Thymus (tissue), 11 donors: ENCODE data around the gene COPA. TPM values are rescaled to one million over a fixed set of nuclear protein-coding genes. Genes with fewer than 3 reads are reported as not detected.

Experiments
- DNase-seq, 9 donors: peaks; one replicate each; pipeline ENCODE4 v3.0.0-alpha.2; 2013; ENCODE audit warnings: low spot score in 9 of 9, low read depth in 6 of 9, missing footprints in 1 of 9
- H3K27ac ChIP-seq, 2 donors: one replicate each; pipeline ENCODE4 v1.5.1; 2013; ENCODE audit warnings: control low read depth in 1 of 2, low read depth in 1 of 2, low read length in 1 of 2, mild to moderate bottlenecking in 1 of 2, moderate library complexity in 1 of 2
- H3K27me3 ChIP-seq, 2 donors: one replicate each; pipeline ENCODE4 v1.5.1; 2013; ENCODE audit warnings: low read length in 1 of 2; ENCODE audit not compliant: control insufficient read depth in 2 of 2, insufficient read depth in 1 of 2
- H3K36me3 ChIP-seq, 2 donors: one replicate each; pipeline ENCODE4 v1.5.1; 2013; ENCODE audit warnings: low read length in 1 of 2, mild to moderate bottlenecking in 1 of 2, moderate library complexity in 1 of 2; ENCODE audit not compliant: control insufficient read depth in 2 of 2, insufficient read depth in 2 of 2
- H3K4me1 ChIP-seq, 2 donors: one replicate each; pipeline ENCODE4 v1.5.1; 2013; ENCODE audit warnings: low read length in 2 of 2; ENCODE audit not compliant: control insufficient read depth in 2 of 2, insufficient read depth in 2 of 2
- H3K4me3 ChIP-seq, 2 donors: one replicate each; pipeline ENCODE4 v1.5.1; 2013; ENCODE audit warnings: low read length in 2 of 2, control low read depth in 1 of 2, mild to moderate bottlenecking in 1 of 2
- H3K9me3 ChIP-seq, 2 donors: one replicate each; pipeline ENCODE4 v1.5.1; 2013; ENCODE audit warnings: low read length in 1 of 2, mild to moderate bottlenecking in 1 of 2; ENCODE audit not compliant: control insufficient read depth in 2 of 2, insufficient read depth in 1 of 2
- WGBS: extraction: QIAGEN DNeasy Blood & Tissue Kit; methylation state at CpG from one replicate; pipeline ENCODE4 v1.1.7; 2013; 5-methylcytosine and 5-hydroxymethylcytosine counted together
- polyA plus RNA-seq: library from polyadenylated mRNA; stranded (reverse); fragments of 200-250 nt; gene quantifications from one replicate; pipeline ENCODE4 v1.2.3, GENCODE V29; 2013
- total RNA-seq: library from RNA; stranded (reverse); fragments of 120-200 nt; gene quantifications from one replicate; pipeline ENCODE4 v1.2.4, GENCODE V29; 2013
- donor health status: healthy.

The COPA gene
- total and polyA plus RNA-seq, 2 donors = 61.5 to 80.2 TPM

DNA sequence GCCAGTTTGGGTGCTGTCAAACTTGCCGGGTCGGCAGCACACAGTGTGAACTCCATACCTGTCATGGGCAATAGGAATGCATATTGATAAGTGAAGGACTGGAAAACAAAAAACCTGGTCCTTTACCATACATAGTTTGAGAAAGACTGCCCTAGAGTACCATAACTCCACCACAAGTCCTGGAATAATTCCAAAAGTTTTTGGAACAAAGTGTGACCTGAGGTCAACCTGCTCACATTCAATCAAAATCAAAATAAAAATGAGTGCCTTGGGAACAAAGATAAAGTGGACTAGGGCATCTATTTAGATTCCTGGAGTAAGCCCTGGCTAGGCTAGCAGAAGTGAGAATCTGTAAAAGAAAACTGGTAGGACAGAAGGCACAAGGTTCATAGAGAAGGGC lies 65.7 kb downstream of the COPA start:
- no peaks in the 10 kb centered on the region for H3K4me1 ChIP-seq
- H3K9me3 ChIP-seq = no peaks in the 10 kb centered on the region
- no peaks in the 10 kb centered on the region for H3K27me3 ChIP-seq
- no peak overlapping the region for H3K4me3 ChIP-seq
- DNase-seq = no peak
- H3K27ac ChIP-seq = no peak overlapping the region
- 99% methylated on average over 2 of the region's 2 CpGs for WGBS
- peaks cover 49 to 60% of the 10 kb centered on the region in 2 donors for H3K36me3 ChIP-seq

DNA sequence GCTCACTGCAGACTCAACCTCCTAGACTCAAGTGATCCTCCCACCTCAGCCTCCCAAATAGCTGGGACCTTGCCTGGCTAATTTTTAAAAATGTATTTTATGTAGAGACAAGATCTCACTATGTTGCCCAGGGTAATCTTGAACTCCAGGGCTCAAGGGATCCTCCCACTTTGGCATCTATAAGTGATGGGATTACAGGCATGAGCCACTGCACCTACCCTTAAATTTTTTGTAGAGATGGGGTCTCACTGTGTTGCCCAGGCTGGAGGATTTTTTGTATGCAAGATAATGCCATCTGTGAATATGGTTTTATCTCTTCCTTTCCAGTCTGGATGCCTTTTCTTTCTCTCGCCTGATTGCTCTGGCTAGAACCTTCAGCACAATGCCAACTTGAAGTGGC lies 72.0 kb downstream of the COPA start:
- WGBS = 97% methylated on average over 1 of the region's 1 CpG

DNA sequence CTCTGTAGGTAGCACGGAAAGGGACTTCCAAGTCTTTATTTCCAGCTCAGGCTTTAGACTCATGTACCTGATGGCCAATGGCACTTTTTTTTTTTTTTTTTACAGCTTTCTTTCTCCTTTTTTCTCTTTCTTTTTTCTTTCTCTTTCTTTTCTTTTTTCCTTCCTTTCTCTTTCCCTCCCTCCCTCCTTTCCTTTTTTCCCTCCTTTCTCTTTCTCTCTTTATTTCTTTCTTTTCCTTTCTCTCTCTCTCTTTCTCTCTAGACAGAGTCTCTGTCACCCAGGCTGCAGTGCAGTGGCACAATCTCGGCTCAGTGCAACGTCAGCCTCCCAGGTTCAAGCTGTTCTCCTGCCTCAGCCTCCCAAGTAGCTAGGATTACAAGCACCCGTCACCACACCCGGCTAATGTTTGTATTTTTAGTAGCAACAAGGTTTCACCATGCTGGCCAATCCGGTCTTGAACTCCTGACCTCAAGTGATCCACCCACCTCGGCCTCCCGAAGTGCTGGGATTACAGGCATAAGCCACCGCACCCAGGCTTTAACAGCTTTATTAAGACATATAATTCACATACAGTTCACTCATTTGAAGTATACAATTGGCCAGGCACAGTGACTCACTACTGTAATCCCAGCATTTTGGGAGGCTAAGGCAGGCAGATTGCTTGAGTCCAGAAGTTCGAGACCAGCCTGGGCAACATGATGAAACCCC lies 75.6 kb downstream of the COPA start:
- H3K36me3 ChIP-seq = no peaks in the 10 kb centered on the region
- H3K4me1 ChIP-seq = peaks cover 4 to 9% of the 10 kb centered on the region in 2 donors
- DNase-seq = no peak
- no peaks in the 10 kb centered on the region for H3K27me3 ChIP-seq
- no peak overlapping the region for H3K4me3 ChIP-seq
- no peak overlapping the region for H3K27ac ChIP-seq
- WGBS = 82% methylated on average over 10 of the region's 10 CpGs
- no peaks in the 10 kb centered on the region for H3K9me3 ChIP-seq

More for the DNA sequence above, 72.0 kb downstream of the COPA start:
- Histone ChIP-seq H3K4me1 (no peaks in the 10 kb centered on the region), H3K27me3 (no peaks in the 10 kb centered on the region), H3K9me3 (no peaks in the 10 kb centered on the region), H3K27ac (no peak overlapping the region), H3K36me3 (no peaks in the 10 kb centered on the region), H3K4me3 (no peak overlapping the region)
- DNase-seq = no peak

DNA sequence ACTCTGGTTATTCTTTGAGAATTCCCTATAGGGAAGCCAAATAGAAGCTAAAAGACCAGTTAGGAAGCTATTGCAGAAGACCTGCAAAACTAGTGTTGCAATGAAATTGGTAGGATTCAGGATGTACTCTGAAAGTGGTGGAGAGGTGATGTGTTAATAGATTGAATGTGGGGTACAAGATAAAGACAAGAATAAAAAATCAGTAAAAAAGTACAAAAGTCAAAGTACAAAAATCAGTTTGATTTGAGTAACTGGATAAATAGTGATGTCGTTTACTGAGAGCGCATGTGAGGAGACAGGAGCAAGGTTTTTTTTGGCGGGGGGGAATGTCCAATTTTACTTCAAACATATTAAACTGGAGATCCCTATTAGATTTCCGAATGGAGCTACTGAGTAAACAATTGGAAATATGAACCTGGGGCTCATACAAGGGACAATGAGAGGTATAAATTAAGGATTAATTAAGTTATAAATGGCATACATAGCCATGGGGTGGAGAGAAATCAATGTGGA lies 78.2 kb downstream of the COPA start:
- Histone ChIP-seq H3K27me3 (no peaks in the 10 kb centered on the region), H3K4me3 (no peak overlapping the region), H3K4me1 (peaks cover 13 to 17% of the 10 kb centered on the region in 2 donors), H3K36me3 (no peaks in the 10 kb centered on the region), H3K9me3 (no peaks in the 10 kb centered on the region), H3K27ac (no peak overlapping the region)
- no peak for DNase-seq
- WGBS = 97% methylated on average over 4 of the region's 4 CpGs

DNA sequence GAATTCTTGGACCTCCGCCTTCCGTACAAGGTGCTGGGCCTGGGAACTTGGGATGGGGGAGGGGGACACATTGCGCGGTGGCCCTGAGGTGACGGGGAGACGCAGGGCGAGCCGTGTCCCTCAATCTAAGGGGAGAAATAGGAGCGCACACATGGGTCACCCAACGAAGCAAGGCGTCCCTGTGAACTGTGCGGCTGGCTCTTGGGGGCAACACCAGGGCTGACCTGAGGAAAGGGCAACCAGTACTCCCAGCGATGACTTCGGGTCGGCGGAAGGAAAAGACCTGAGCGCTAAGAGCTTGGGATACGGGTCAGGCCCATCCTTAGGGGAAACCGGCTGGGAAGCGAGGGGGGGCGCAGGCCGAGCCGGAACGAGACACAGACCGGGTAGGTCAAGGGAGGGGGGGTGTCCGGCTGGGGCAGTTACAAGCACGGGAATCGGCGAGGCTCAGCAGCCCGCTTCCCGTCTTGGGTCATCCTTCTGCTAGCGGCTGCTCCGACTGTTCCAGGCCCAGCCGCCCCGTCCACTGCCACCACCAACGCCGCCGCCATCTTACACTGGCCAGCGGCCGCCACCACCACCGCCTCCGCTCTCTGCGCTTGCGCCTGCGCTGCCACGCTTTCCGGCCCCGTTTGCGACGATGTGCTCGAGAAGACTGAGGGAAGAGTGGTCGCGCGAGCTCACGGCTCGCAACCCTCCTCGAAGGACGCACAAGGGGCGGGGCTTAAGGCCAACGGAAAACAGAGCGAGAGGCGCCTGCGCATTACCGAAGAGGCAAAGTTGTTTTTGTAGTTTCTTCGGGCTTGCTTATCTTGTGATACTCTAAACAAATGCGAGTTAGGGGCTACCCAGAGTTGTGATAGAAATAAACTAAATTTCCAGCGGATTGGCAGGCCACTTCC lies 80.9 kb downstream of the COPA start, which contains the start of gene DCAF8:
DCAF8 (minus strand) TSS at position 657 of the 902 bp plus-strand sequence. CDS start 18,541 bp downstream, outside the sequence.
- no peaks in the 10 kb centered on the region for H3K9me3 ChIP-seq
- H3K4me3 ChIP-seq = peak within 1 kb of the TSS; percentile 84 to 98
- H3K36me3 ChIP-seq = peaks cover 8 to 10% of the 10 kb centered on the region in 2 donors
- peak within 1 kb of the TSS; percentile 98 to 99 for H3K27ac ChIP-seq
- DNase-seq = peak; percentile 92 to 99 (median 98)
- under 1% methylated on average over 67 of the region's 67 CpGs for WGBS
- H3K4me1 ChIP-seq = peaks cover 13 to 17% of the 10 kb centered on the region in 2 donors
- no peaks in the 10 kb centered on the region for H3K27me3 ChIP-seq

DNA sequence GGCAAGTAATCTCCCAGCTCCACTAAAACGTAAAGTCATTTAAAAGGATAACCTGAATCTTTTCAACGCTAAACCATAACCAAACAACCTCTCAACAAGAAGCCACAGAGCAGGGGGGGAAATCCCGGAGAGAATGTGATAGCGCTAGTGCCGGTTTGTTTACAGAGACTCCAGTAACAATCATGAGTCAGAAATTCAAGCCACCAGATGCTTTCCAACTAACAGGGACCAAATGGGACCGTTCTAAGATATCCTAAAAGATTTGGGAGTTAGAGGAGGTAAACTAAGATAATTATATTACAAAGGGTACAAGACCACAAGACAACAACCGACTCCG lies 81.5 kb downstream of the COPA start:
- Histone ChIP-seq H3K27me3 (no peaks in the 10 kb centered on the region), H3K4me3 (peak overlapping the region; percentile 84 to 98), H3K9me3 (no peaks in the 10 kb centered on the region), H3K27ac (peak overlapping the region; percentile 98 to 99), H3K36me3 (peaks cover 8 to 10% of the 10 kb centered on the region in 2 donors), H3K4me1 (peaks cover 13 to 17% of the 10 kb centered on the region in 2 donors)
- 1% methylated on average over 8 of the region's 8 CpGs for WGBS
- DNase-seq = peak in 8 of 9 donors; percentile 33 to 84 (median 58)

DNA sequence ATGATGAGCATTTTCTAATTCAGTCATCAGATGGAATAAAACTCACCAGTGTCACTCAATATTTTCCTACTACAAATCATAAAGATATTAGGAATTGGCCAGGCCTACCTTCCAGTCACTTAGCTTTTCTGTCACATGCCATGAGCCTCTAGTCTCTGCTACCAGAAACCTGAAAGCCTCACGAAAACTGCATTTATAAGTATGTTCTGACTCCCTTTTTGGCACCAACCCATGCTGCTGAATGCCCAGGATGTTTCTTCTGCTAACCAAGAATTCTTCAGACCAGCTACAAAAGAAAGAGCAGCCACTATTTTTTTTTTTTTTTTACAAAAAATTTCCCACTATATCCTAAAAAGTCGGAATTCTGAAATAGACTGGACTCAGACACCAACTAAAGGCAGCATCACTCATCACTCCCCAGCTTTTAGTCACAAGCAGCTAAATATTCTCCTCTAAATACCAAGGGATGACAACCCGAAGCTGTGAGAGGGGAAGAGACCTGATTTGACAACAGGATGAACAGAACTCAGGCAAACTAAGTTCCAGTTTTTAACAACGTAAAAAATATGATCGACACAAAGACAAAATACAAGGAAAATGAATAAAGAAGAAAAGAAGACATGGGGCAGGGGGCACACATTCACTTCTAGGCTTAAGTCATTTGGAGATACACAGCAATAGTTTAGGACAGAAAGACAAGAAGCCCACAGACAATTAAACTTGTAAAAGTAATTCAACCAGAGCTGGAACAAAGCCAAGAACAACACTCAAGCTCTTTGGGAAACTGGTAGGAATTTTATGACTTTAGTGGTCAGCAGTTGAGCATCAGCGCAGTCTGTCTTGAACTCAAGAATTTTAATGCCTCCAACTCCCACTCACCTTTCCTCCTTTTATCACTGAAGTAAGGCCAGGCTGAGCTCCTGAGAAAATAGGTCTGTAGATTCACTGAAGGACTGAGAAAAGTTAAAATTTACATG lies 82.4 kb downstream of the COPA start:
- Histone ChIP-seq H3K4me1 (peaks cover 13 to 17% of the 10 kb centered on the region in 2 donors), H3K27ac (peak overlapping the region; percentile 60 to 99), H3K4me3 (peak overlapping the region; percentile 84 to 98), H3K36me3 (peaks cover 8 to 10% of the 10 kb centered on the region in 2 donors), H3K9me3 (no peaks in the 10 kb centered on the region), H3K27me3 (no peaks in the 10 kb centered on the region)
- peak in 3 of 9 donors; percentile 5 to 33 (median 18) for DNase-seq
- WGBS = 74% methylated on average over 6 of the region's 6 CpGs

DNA sequence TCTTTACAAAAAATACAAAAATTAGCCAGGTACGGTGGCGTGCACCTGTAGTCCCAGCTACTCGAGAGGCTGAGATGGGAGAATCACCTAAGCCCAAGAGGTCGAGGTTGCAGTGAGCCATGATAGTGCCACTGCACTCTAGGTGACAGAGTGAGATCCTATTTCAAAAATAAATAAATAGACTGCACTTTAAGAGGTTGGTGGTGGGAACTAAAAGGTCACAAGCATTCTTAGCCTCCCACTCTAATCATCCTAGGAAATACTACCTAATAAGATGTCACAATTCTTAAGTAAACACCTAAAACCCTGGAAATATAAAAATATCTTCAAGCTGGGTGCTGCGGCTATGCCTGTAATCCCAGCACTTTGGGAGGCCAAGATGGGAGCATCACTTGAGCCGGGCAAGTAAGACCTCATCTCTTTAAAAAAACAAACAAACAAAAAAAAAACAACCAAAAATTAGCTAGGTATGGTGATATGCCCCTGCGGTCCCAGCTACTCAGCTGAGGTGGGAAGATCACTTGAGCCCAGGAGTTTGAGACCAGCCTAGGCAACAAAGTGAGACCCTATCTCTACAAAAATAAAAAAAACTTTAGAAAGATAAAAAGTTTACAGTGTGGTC lies 84.8 kb downstream of the COPA start:
- Histone ChIP-seq H3K27ac (no peak overlapping the region), H3K4me3 (no peak overlapping the region), H3K4me1 (peaks cover 13 to 16% of the 10 kb centered on the region in 2 donors), H3K9me3 (no peaks in the 10 kb centered on the region), H3K27me3 (no peaks in the 10 kb centered on the region), H3K36me3 (peaks cover 10 to 17% of the 10 kb centered on the region in 2 donors)
- 98% methylated on average over 7 of the region's 7 CpGs for WGBS
- DNase-seq = no peak
